Body of pancreas (tissue), 4 donors: ENCODE data around the gene PLXNC1.

Experiments
- POLR2A ChIP-seq, 3 donors: fragments of 450-650 bp; IDR thresholded peaks; one replicate each; pipeline ENCODE4 v1.6.1; 2016; ENCODE audit warnings: antibody characterized with exemption in 3 of 3, mild to moderate bottlenecking in 2 of 3
- TF ChIP-seq, protein P1 (sequence below), 7 experiments: fragments of 450-650 bp in 4 of 7; fragments of 200-600 bp in 3 of 7; sonication (generic) in 3 of 7; IDR thresholded peaks; one replicate each; pipeline ENCODE4 v1.5.1; 2016 to 2019; ENCODE audit warnings: antibody characterized with exemption in 7 of 7

DNA sequence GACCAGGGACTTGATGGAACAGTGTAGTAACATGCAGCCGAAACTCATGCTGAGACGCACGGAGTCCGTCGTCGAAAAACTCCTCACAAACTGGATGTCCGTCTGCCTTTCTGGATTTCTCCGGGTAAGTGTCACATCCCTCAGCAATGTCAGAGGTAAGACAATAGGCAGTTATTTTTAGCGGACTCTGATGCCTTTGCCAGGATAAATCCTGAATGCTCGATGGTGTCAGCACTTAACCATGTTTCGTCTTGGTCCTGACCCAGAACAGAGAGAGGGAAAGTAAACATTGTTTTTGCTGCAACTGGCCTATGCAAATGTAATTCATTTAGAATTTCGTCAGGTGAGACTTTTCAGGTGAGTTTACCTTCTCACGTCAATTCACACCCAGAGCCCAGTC lies 112.3 kb downstream of the PLXNC1 start:
- TF ChIP-seq, protein P1, sequence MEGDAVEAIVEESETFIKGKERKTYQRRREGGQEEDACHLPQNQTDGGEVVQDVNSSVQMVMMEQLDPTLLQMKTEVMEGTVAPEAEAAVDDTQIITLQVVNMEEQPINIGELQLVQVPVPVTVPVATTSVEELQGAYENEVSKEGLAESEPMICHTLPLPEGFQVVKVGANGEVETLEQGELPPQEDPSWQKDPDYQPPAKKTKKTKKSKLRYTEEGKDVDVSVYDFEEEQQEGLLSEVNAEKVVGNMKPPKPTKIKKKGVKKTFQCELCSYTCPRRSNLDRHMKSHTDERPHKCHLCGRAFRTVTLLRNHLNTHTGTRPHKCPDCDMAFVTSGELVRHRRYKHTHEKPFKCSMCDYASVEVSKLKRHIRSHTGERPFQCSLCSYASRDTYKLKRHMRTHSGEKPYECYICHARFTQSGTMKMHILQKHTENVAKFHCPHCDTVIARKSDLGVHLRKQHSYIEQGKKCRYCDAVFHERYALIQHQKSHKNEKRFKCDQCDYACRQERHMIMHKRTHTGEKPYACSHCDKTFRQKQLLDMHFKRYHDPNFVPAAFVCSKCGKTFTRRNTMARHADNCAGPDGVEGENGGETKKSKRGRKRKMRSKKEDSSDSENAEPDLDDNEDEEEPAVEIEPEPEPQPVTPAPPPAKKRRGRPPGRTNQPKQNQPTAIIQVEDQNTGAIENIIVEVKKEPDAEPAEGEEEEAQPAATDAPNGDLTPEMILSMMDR (IDR thresholded peaks at IDR 0.05), result no peak
- no peak for TF ChIP-seq POLR2A (IDR thresholded peaks at IDR 0.05)
